Keratinocyte (primary cell): ENCODE results near the gene HBQ1. TPM values are rescaled to one million over a fixed set of nuclear protein-coding genes. Genes with fewer than 3 reads are reported as not detected.

ENCODE experiments used
- DNase-seq: peaks from one replicate; pipeline ENCODE4 v3.0.0-alpha.2; 2011; ENCODE audit warnings: low read depth, missing footprints, low spot score
- FAIRE-seq: peaks from 2 replicates; lab custom pipeline; 2011; peaks lifted over from hg19 to GRCh38; lab: Jason Lieb, UNC
- H2AFZ ChIP-seq: 2 replicates; pipeline ENCODE4 v1.6.0; 2012; ENCODE audit warnings: low read length, control low read depth, inconsistent platforms; ENCODE audit not compliant: control insufficient read depth
- H3K27ac ChIP-seq: 2 replicates; pipeline ENCODE4 v1.5.1; 2011; ENCODE audit warnings: low read length; ENCODE audit not compliant: control insufficient read depth, insufficient read depth
- H3K27me3 ChIP-seq: 3 replicates; pipeline ENCODE4 v1.6.0; 2011; ENCODE audit warnings: low read length; ENCODE audit not compliant: control insufficient read depth, insufficient read depth; ENCODE audit errors: extremely low read depth
- H3K36me3 ChIP-seq, 2 experiments: 2 replicates in 1 of 2; 3 replicates in 1 of 2; pipeline ENCODE4 v1.5.1; 2011; ENCODE audit warnings: low read length in 2 of 2, mild to moderate bottlenecking in 1 of 2; ENCODE audit not compliant: control insufficient read depth in 2 of 2, insufficient read depth in 2 of 2; ENCODE audit errors: extremely low read depth in 1 of 2
- H3K4me1 ChIP-seq: 3 replicates; pipeline ENCODE4 v1.5.1; 2011; ENCODE audit warnings: low read length; ENCODE audit not compliant: control insufficient read depth, insufficient read depth; ENCODE audit errors: extremely low read depth
- H3K4me2 ChIP-seq: 3 replicates; pipeline ENCODE4 v1.6.0; 2011; ENCODE audit warnings: low read depth, low read length; ENCODE audit not compliant: control insufficient read depth, insufficient read depth; ENCODE audit errors: extremely low read depth
- H3K4me3 ChIP-seq, 3 experiments: fragments of 200-600 bp in 1 of 3; sonication (generic) in 1 of 3; 2 replicates in 2 of 3; 3 replicates in 1 of 3; pipeline ENCODE4 v1.5.1; 2011 to 2016; ENCODE audit warnings: low read length in 3 of 3, mild to moderate bottlenecking in 3 of 3, control low read depth in 2 of 3, inconsistent platforms in 1 of 3, low read depth in 1 of 3, mixed read lengths in 1 of 3, mixed run types in 1 of 3, moderate library complexity in 1 of 3; ENCODE audit not compliant: control insufficient read depth in 2 of 3, insufficient read depth in 2 of 3; ENCODE audit errors: extremely low read depth in 1 of 3
- H3K79me2 ChIP-seq: 2 replicates; pipeline ENCODE4 v1.6.0; 2012; ENCODE audit warnings: low read length; ENCODE audit not compliant: control insufficient read depth, insufficient read depth
- H3K9ac ChIP-seq: 3 replicates; pipeline ENCODE4 v1.6.0; 2011; ENCODE audit warnings: low read length; ENCODE audit not compliant: control insufficient read depth, insufficient read depth; ENCODE audit errors: extremely low read depth
- H3K9me1 ChIP-seq: 3 replicates; pipeline ENCODE4 v1.6.0; 2011; ENCODE audit warnings: low read length; ENCODE audit not compliant: control insufficient read depth, insufficient read depth; ENCODE audit errors: extremely low read depth
- H3K9me3 ChIP-seq: 2 replicates; pipeline ENCODE4 v1.5.1; 2012; ENCODE audit warnings: low read depth, low read length; ENCODE audit not compliant: control insufficient read depth
- H4K20me1 ChIP-seq: 3 replicates; pipeline ENCODE4 v1.6.0; 2011; ENCODE audit warnings: low read length; ENCODE audit not compliant: control insufficient read depth, insufficient read depth; ENCODE audit errors: extremely low read depth
- EZH2 ChIP-seq: IDR thresholded peaks from one replicate; pipeline ENCODE4 v1.6.1; 2012; ENCODE audit warnings: inconsistent platforms, mild to moderate bottlenecking, low read length, moderate library complexity
- dilution Hi-C: fragments of 300-500 bp; cut with MboI; formaldehyde crosslinking; loops from one replicate; pipeline ENCODE4 v1.7.0; 2020; ENCODE audit warnings: low sequenced_read_pairs; ENCODE audit not compliant: extremely low pct_ligation_motif_present
- polyA plus RNA-seq, 5 experiments: library from polyadenylated mRNA; depleted of rRNA in 3 of 5; stranded (reverse) in 3 of 5; stranded (forward) in 1 of 5; unstranded in 1 of 5; fragments of >200 nt; gene quantifications; 1 replicate in 1 of 5; 2 replicates in 3 of 5; 3 replicates in 1 of 5; pipeline versions ENCODE4 v1.2.1 to v1.2.3, GENCODE V29; 2011 to 2012; ENCODE audit warnings: missing spikeins in 2 of 5, low read depth in 1 of 5, low replicate concordance in 1 of 5
- TF ChIP-seq, protein P1 (sequence below), 3 experiments: IDR thresholded peaks in 1 of 3; conservative IDR thresholded peaks in 1 of 3; optimal IDR thresholded peaks in 1 of 3; 2 replicates in 2 of 3; 3 replicates in 1 of 3; pipeline versions ENCODE3 to v1.5.1; 2011; ENCODE audit warnings: low read length in 3 of 3, mild to moderate bottlenecking in 3 of 3, moderate library complexity in 2 of 3, control low read depth in 1 of 3, inconsistent platforms in 1 of 3; ENCODE audit not compliant: insufficient read depth in 2 of 3; ENCODE audit errors: extremely low read depth in 1 of 3

HBQ1 gene
- polyA plus RNA-seq, 1 donor (not counting 4 experiments of a cell fraction or from before 2014, with no cell fraction given) = 0.13 TPM

GRCh38 chr16:143456-143855 is 36.8 kb upstream of the HBQ1 start:
- no peaks in the 10 kb centered on the region for H3K9me3 ChIP-seq
- no peak for TF ChIP-seq EZH2
- TF ChIP-seq, protein P1, sequence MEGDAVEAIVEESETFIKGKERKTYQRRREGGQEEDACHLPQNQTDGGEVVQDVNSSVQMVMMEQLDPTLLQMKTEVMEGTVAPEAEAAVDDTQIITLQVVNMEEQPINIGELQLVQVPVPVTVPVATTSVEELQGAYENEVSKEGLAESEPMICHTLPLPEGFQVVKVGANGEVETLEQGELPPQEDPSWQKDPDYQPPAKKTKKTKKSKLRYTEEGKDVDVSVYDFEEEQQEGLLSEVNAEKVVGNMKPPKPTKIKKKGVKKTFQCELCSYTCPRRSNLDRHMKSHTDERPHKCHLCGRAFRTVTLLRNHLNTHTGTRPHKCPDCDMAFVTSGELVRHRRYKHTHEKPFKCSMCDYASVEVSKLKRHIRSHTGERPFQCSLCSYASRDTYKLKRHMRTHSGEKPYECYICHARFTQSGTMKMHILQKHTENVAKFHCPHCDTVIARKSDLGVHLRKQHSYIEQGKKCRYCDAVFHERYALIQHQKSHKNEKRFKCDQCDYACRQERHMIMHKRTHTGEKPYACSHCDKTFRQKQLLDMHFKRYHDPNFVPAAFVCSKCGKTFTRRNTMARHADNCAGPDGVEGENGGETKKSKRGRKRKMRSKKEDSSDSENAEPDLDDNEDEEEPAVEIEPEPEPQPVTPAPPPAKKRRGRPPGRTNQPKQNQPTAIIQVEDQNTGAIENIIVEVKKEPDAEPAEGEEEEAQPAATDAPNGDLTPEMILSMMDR (optimal IDR thresholded peaks at IDR 0.05 in 1 of 3, IDR thresholded peaks at IDR 0.05 in 1 of 3, conservative IDR thresholded peaks at IDR 0.05 in 1 of 3; ENCODE audit: extremely low read depth in 1 of 3, insufficient read depth in 2 of 3, low read length in 3 of 3) = no peak
- dilution Hi-C loops = no loop called here
- H3K9ac ChIP-seq = no peak overlapping the region
- H3K4me3 ChIP-seq = no peak overlapping the region
- H3K27me3 ChIP-seq = peaks cover under 1% of the 10 kb centered on the region
- H3K27ac ChIP-seq = no peak overlapping the region
- no peaks in the 10 kb centered on the region for H3K9me1 ChIP-seq
- no peaks in the 10 kb centered on the region for H4K20me1 ChIP-seq
- no peak overlapping the region for H2AFZ ChIP-seq
- DNase-seq (no peak), FAIRE-seq (no peak)
- H3K4me1 ChIP-seq = no peaks in the 10 kb centered on the region
- H3K36me3 ChIP-seq = no peaks in the 10 kb centered on the region
- H3K4me2 ChIP-seq = no peak overlapping the region
- H3K79me2 ChIP-seq = no peaks in the 10 kb centered on the region

- Histone ChIP-seq H4K20me1 (no peaks in the 10 kb centered on the region), H3K9ac (no peak overlapping the region), H3K4me2 (no peak overlapping the region), H3K36me3 (no peaks in the 10 kb centered on the region), H3K4me1 (no peaks in the 10 kb centered on the region), H2AFZ (no peak overlapping the region), H3K27me3 (peaks cover 8% of the 10 kb centered on the region), H3K27ac (no peak overlapping the region), H3K79me2 (no peaks in the 10 kb centered on the region), H3K4me3 (no peak overlapping the region), H3K9me1 (no peaks in the 10 kb centered on the region), H3K9me3 (no peaks in the 10 kb centered on the region)
- TF ChIP-seq EZH2 = no peak
- TF ChIP-seq, protein P1 (optimal IDR thresholded peaks at IDR 0.05 in 1 of 3, IDR thresholded peaks at IDR 0.05 in 1 of 3, conservative IDR thresholded peaks at IDR 0.05 in 1 of 3; ENCODE audit: extremely low read depth in 1 of 3, insufficient read depth in 2 of 3, low read length in 3 of 3) = no peak
- FAIRE-seq (no peak), DNase-seq (no peak)
- dilution Hi-C loops = no loop called here
These were observed 35.4 kb upstream of the HBQ1 start for GRCh38 chr16:144797-145252.
